NB4 (cell line): Measurements from ENCODE around the gene PLCB4.

ENCODE experiments used
- DNase-seq: peaks from one replicate; pipeline ENCODE4 v3.0.0; 2010; ENCODE audit warnings: low read depth
- H3K4me3 ChIP-seq: one replicate; pipeline ENCODE4 v1.5.1; 2011; ENCODE audit warnings: mild to moderate bottlenecking, low read depth, low read length, moderate library complexity
- CTCF ChIP-seq: IDR thresholded peaks from one replicate; pipeline ENCODE4 v1.5.1; 2012; ENCODE audit warnings: low read depth, low read length
- MAX ChIP-seq: IDR thresholded peaks from 2 replicates; pipeline ENCODE4 v1.6.1; 2011; ENCODE audit warnings: low read depth, low read length
- MYC ChIP-seq: IDR thresholded peaks from 2 replicates; pipeline ENCODE4 v1.6.1; 2011; ENCODE audit warnings: low read depth, low read length
- POLR2A ChIP-seq: IDR thresholded peaks from 2 replicates; pipeline ENCODE4 v1.6.1; 2011; ENCODE audit warnings: mild to moderate bottlenecking; ENCODE audit not compliant: insufficient read length; ENCODE audit errors: extremely low read depth

PLCB4 gene

GRCh38 chr20:9130521-9130920, 61.6 kb downstream of the PLCB4 start:
- no peak for TF ChIP-seq MAX
- TF ChIP-seq POLR2A = no peak
- no peak for TF ChIP-seq CTCF
- no peak for TF ChIP-seq MYC
- no peak overlapping the region for H3K4me3 ChIP-seq
- no peak for DNase-seq

GRCh38 chr20:9131841-9132240, 63.0 kb downstream of the PLCB4 start:
- no peak overlapping the region for H3K4me3 ChIP-seq
- no peak for TF ChIP-seq MAX
- DNase-seq = no peak

- TF ChIP-seq MYC = no peak
- no peak for TF ChIP-seq CTCF
- no peak for TF ChIP-seq MAX
- no peak for TF ChIP-seq POLR2A
- H3K4me3 ChIP-seq = no peak overlapping the region
- DNase-seq = no peak
Measured at GRCh38 chr20:9134346-9134745, 65.5 kb downstream of the PLCB4 start.

GRCh38 chr20:9136114-9136513, 67.2 kb downstream of the PLCB4 start:
- TF ChIP-seq POLR2A (no peak), CTCF (no peak), MAX (no peak), MYC (no peak)
- no peak overlapping the region for H3K4me3 ChIP-seq
- DNase-seq = no peak

- TF ChIP-seq CTCF (no peak), MAX (no peak), POLR2A (no peak), MYC (no peak)
- no peak for DNase-seq
- H3K4me3 ChIP-seq = no peak overlapping the region
Measured at GRCh38 chr20:9137001-9137400, 68.1 kb downstream of the PLCB4 start.

- no peak overlapping the region for H3K4me3 ChIP-seq
- TF ChIP-seq CTCF = no peak
- TF ChIP-seq MYC = no peak
- no peak for TF ChIP-seq MAX
- TF ChIP-seq POLR2A = no peak
- no peak for DNase-seq
Measured at GRCh38 chr20:9139106-9139833, 70.4 kb downstream of the PLCB4 start.
